IMR-90 (cell line): ENCODE data around the gene STXBP2. TPM values are rescaled to one million over a fixed set of nuclear protein-coding genes. Genes with fewer than 3 reads are reported as not detected.

Source experiments
- ATAC-seq: fragments of 200-7000 bp; cut with Tn5 transposase; 2 replicates; pipeline ENCODE4 v1.9.1; 2020; ENCODE audit warnings: low read depth, mild to moderate bottlenecking, moderate library complexity
- BruUV-seq: library from RNA; stranded (reverse); fragments of 400-500 nt; replicated peaks from 2 replicates; lab custom pipeline; 2021; lab: Mats Ljungman, UMichigan
- CTCF ChIA-PET: fragments of 300-600 bp; formaldehyde crosslinking; extraction: SDS; loops from one replicate; lab custom pipeline; 2021; ENCODE audit warnings: antibody characterized with exemption; lab: Yijun Ruan, JAX
- POLR2A ChIA-PET: fragments of 300-600 bp; sonication (Branson Sonifier 250); formaldehyde crosslinking; loops from one replicate; lab custom pipeline; 2022; ENCODE audit warnings: antibody characterized with exemption; ENCODE audit not compliant: unreplicated experiment; lab: Charles Lee
- DNase-seq: peaks from one replicate; pipeline ENCODE4 v3.0.0; 2013
- H2AFZ ChIP-seq: replicated peaks from 2 replicates; pipeline ENCODE3; 2013; ENCODE audit warnings: low read length, mild to moderate bottlenecking; ENCODE audit not compliant: poor library complexity
- H2AK5ac ChIP-seq: 2 replicates; pipeline ENCODE4 v1.6.1; 2013; ENCODE audit warnings: low read depth, low read length, inconsistent platforms
- H2AK9ac ChIP-seq: replicated peaks from 2 replicates; pipeline ENCODE3; 2013; ENCODE audit warnings: mild to moderate bottlenecking, low read depth, low read length, moderate library complexity; ENCODE audit not compliant: poor library complexity
- H2BK120ac ChIP-seq: 2 replicates; pipeline ENCODE4 v1.6.1; 2013; ENCODE audit warnings: low read depth, low read length, inconsistent platforms
- H2BK15ac ChIP-seq: 3 replicates; pipeline ENCODE4 v1.6.1; 2013; ENCODE audit warnings: low read depth, low read length, inconsistent platforms
- H2BK20ac ChIP-seq: 2 replicates; pipeline ENCODE4 v1.6.1; 2013; ENCODE audit warnings: low read depth, mild to moderate bottlenecking, inconsistent platforms, low read length, moderate library complexity
- H2BK5ac ChIP-seq: 2 replicates; pipeline ENCODE4 v1.6.1; 2013; ENCODE audit warnings: mild to moderate bottlenecking, low read depth, low read length, inconsistent platforms; ENCODE audit not compliant: poor library complexity, severe bottlenecking
- H3K14ac ChIP-seq: replicated peaks from 2 replicates; pipeline ENCODE4 v1.6.1; 2013; ENCODE audit warnings: low read depth, low read length, inconsistent platforms
- H3K18ac ChIP-seq: 2 replicates; pipeline ENCODE4 v1.6.1; 2013; ENCODE audit warnings: low read depth, low read length, control low read depth
- H3K23ac ChIP-seq: 2 replicates; pipeline ENCODE4 v1.6.1; 2013; ENCODE audit warnings: low read depth, low read length, inconsistent platforms
- H3K27ac ChIP-seq: 2 replicates; pipeline ENCODE4 v1.5.1; 2013; ENCODE audit warnings: mild to moderate bottlenecking, control low read depth, low read length; ENCODE audit not compliant: insufficient read depth
- H3K27me3 ChIP-seq: 2 replicates; pipeline ENCODE4 v1.6.1; 2013; ENCODE audit warnings: low read length; ENCODE audit not compliant: control insufficient read depth, insufficient read depth
- H3K36me3 ChIP-seq: 2 replicates; pipeline ENCODE4 v1.6.1; 2013; ENCODE audit warnings: low read length, mixed read lengths; ENCODE audit not compliant: control insufficient read depth, insufficient read depth
- H3K4ac ChIP-seq: 2 replicates; pipeline ENCODE4 v1.6.1; 2013; ENCODE audit warnings: low read depth, low read length, inconsistent platforms
- H3K4me1 ChIP-seq: 2 replicates; pipeline ENCODE4 v1.6.1; 2013; ENCODE audit warnings: low read length, mixed read lengths; ENCODE audit not compliant: control insufficient read depth, insufficient read depth
- H3K4me2 ChIP-seq: 2 replicates; pipeline ENCODE4 v1.6.1; 2013; ENCODE audit warnings: low read depth, mild to moderate bottlenecking, control low read depth, low read length, moderate library complexity
- H3K4me3 ChIP-seq: 2 replicates; pipeline ENCODE4 v1.5.1; 2013; ENCODE audit warnings: low read depth, mild to moderate bottlenecking, control low read depth, low read length, moderate library complexity; ENCODE audit not compliant: insufficient read depth
- H3K56ac ChIP-seq: 2 replicates; pipeline ENCODE4 v1.6.1; 2013; ENCODE audit warnings: low read length, inconsistent platforms; ENCODE audit not compliant: insufficient read depth; ENCODE audit errors: extremely low read depth
- H3K79me1 ChIP-seq, 2 experiments: 2 replicates each; pipeline ENCODE4 v1.6.1; 2013; ENCODE audit warnings: low read length in 2 of 2, inconsistent platforms in 1 of 2, low read depth in 1 of 2
- H3K9ac ChIP-seq: 2 replicates; pipeline ENCODE4 v1.6.1; 2013; ENCODE audit warnings: low read depth, low read length, control low read depth
- H3K9me1 ChIP-seq: 2 replicates; pipeline ENCODE4 v1.6.1; 2013; ENCODE audit warnings: low read length, inconsistent platforms; ENCODE audit not compliant: insufficient read depth
- H3K9me3 ChIP-seq: 2 replicates; pipeline ENCODE4 v1.6.1; 2013; ENCODE audit warnings: low read length; ENCODE audit not compliant: control insufficient read depth, insufficient read depth
- H4K20me1 ChIP-seq: 2 replicates; pipeline ENCODE4 v1.6.1; 2013; ENCODE audit warnings: low read length, inconsistent platforms; ENCODE audit not compliant: insufficient read depth
- H4K5ac ChIP-seq: 2 replicates; pipeline ENCODE4 v1.6.1; 2013; ENCODE audit warnings: mild to moderate bottlenecking, low read depth, low read length, control low read depth
- H4K8ac ChIP-seq, 2 experiments: 2 replicates each; pipeline ENCODE4 v1.6.1; 2013; ENCODE audit warnings: low read depth in 2 of 2, low read length in 2 of 2, control low read depth in 1 of 2, inconsistent platforms in 1 of 2
- H4K91ac ChIP-seq: 2 replicates; pipeline ENCODE4 v1.6.1; 2013; ENCODE audit warnings: low read depth, low read length, inconsistent platforms; ENCODE audit not compliant: insufficient read depth
- BHLHE40 ChIP-seq: fragments of 150-350 bp; IDR thresholded peaks from 2 replicates; pipeline ENCODE4 v1.6.1; 2016; ENCODE audit warnings: mild to moderate bottlenecking, low read depth, low read length
- CEBPB ChIP-seq: IDR thresholded peaks from 2 replicates; pipeline ENCODE4 v1.6.1; 2012; ENCODE audit warnings: low read depth, low read length, improper control_type of control experiment
- CHD1 ChIP-seq: IDR thresholded peaks from 2 replicates; pipeline ENCODE4 v1.6.1; 2012; ENCODE audit warnings: low read depth, low read length, improper control_type of control experiment
- FOS ChIP-seq: fragments of 150-350 bp; IDR thresholded peaks from 2 replicates; pipeline ENCODE4 v1.6.1; 2016; ENCODE audit warnings: low read depth, low read length
- MAFK ChIP-seq: IDR thresholded peaks from 2 replicates; pipeline ENCODE4 v1.6.1; 2012; ENCODE audit warnings: low read depth, low read length, improper control_type of control experiment
- MAZ ChIP-seq: IDR thresholded peaks from 2 replicates; pipeline ENCODE4 v1.6.1; 2012; ENCODE audit warnings: low read depth, mild to moderate bottlenecking, low read length, improper control_type of control experiment, moderate library complexity, borderline replicate concordance
- MXI1 ChIP-seq: IDR thresholded peaks from 2 replicates; pipeline ENCODE4 v1.6.1; 2012; ENCODE audit warnings: low read depth, mild to moderate bottlenecking, low read length, moderate library complexity, borderline replicate concordance
- NFE2L2 ChIP-seq: fragments of 150-350 bp; IDR thresholded peaks from 2 replicates; pipeline ENCODE4 v1.6.1; 2016; ENCODE audit warnings: low read depth, mild to moderate bottlenecking, low read length
- POLR2A ChIP-seq: IDR thresholded peaks from 2 replicates; pipeline ENCODE4 v1.6.1; 2012; ENCODE audit warnings: mild to moderate bottlenecking, low read depth, low read length
- RAD21 ChIP-seq: IDR thresholded peaks from 2 replicates; pipeline ENCODE4 v1.6.1; 2012; ENCODE audit warnings: low read length, improper control_type of control experiment
- RCOR1 ChIP-seq: IDR thresholded peaks from 2 replicates; pipeline ENCODE4 v1.6.1; 2012; ENCODE audit warnings: mild to moderate bottlenecking, low read length, improper control_type of control experiment; ENCODE audit not compliant: insufficient replicate concordance
- RFX5 ChIP-seq: IDR thresholded peaks from 2 replicates; pipeline ENCODE4 v1.8.0; 2012; ENCODE audit warnings: low read depth, mild to moderate bottlenecking, low read length, moderate library complexity
- SMC3 ChIP-seq: fragments of 150-350 bp; IDR thresholded peaks from 2 replicates; pipeline ENCODE4 v1.6.1; 2016; ENCODE audit warnings: low read depth, mild to moderate bottlenecking, antibody characterized with exemption, low read length, moderate library complexity
- WGBS, 2 experiments: methylation state at CpG; one replicate each; pipeline versions ENCODE4 v1.1.5 to v1.1.7; 2013; ENCODE audit warnings: missing lambda C conversion rate in 2 of 2; ENCODE audit not compliant: insufficient read length in 1 of 2; ENCODE audit errors: extremely low coverage in 2 of 2; 5-methylcytosine and 5-hydroxymethylcytosine counted together
- dilution Hi-C: fragments of 300-500 bp; cut with HindIII; formaldehyde crosslinking; loops from one replicate; pipeline ENCODE4 v1.14.3; 2018; ENCODE audit warnings: low sequenced_read_pairs; ENCODE audit not compliant: unreplicated experiment
- in situ Hi-C: fragments of 300-500 bp; cut with MboI; formaldehyde crosslinking; loops from 3 replicates; pipeline ENCODE4 v1.14.3; 2019; ENCODE audit warnings: low sequenced_read_pairs, inconsistent platforms, mixed read lengths
- intact Hi-C: fragments of 100-400 bp; cut with micrococcal nuclease; formaldehyde crosslinking; loops from 2 replicates; pipeline ENCODE4 v1.10.0; 2022
- polyA plus RNA-seq, 3 experiments: library from polyadenylated mRNA; depleted of rRNA; stranded (reverse); fragments of >200 nt; gene quantifications; 2 replicates each; pipeline ENCODE4 v1.2.3, GENCODE V29; 2012; ENCODE audit warnings: low replicate concordance in 1 of 3
- total RNA-seq: library from RNA; depleted of rRNA; stranded (reverse); fragments of >200 nt; gene quantifications from 2 replicates; pipeline ENCODE4 v1.2.3, GENCODE V29; 2012
- TF ChIP-seq, protein P1 (sequence below): fragments of 150-350 bp; IDR thresholded peaks from 2 replicates; pipeline ENCODE4 v1.6.1; 2017; ENCODE audit warnings: mild to moderate bottlenecking, antibody characterized with exemption, low read length, low read depth
- TF ChIP-seq, protein P2 (sequence below): conservative IDR thresholded peaks from 2 replicates; pipeline ENCODE4 v1.5.1; 2012; ENCODE audit warnings: mild to moderate bottlenecking, low read depth, low read length, improper control_type of control experiment
- TF ChIP-seq, protein P3 (sequence below): fragments of 150-350 bp; IDR thresholded peaks from 2 replicates; pipeline ENCODE4 v1.6.1; 2016; ENCODE audit warnings: low read depth, mild to moderate bottlenecking, low read length, moderate library complexity, borderline replicate concordance

The STXBP2 gene
- total and polyA plus RNA-seq, 2 of the 4 experiments (the other 2 are of a cell fraction) = 3.9 to 12.6 TPM

- no peak overlapping the region for H3K4me2 ChIP-seq
- H2AK5ac ChIP-seq = no peak overlapping the region
- no peak overlapping the region for H2BK20ac ChIP-seq
- no peak overlapping the region for H3K18ac ChIP-seq
- no peak overlapping the region for H3K23ac ChIP-seq
- no peak overlapping the region for H4K5ac ChIP-seq
- ATAC-seq (no peak), DNase-seq (no peak)
- dilution Hi-C loops = no loop called here
- H4K20me1 ChIP-seq = no peaks in the 10 kb centered on the region
- H2BK15ac ChIP-seq = no peak overlapping the region
- WGBS, 2 experiments = 89% methylated on average over 3 of the region's 4 CpGs; no CpG with 5 or more reads in 1 of the 2 experiments
- H3K4ac ChIP-seq = no peak overlapping the region
- no peaks in the 10 kb centered on the region for H3K9me1 ChIP-seq
- H3K79me1 ChIP-seq = no peaks in the 10 kb centered on the region
- ChIA-PET POLR2A (no interaction called here), CTCF (no interaction called here)
- no peak overlapping the region for H2BK120ac ChIP-seq
- H2BK5ac ChIP-seq = no peak overlapping the region
- no peak overlapping the region for H2AFZ ChIP-seq
- no peak overlapping the region for H3K56ac ChIP-seq
- no peak overlapping the region for H4K8ac ChIP-seq
- intact Hi-C loops = no loop called here
- no peak overlapping the region for H3K9ac ChIP-seq
- no peak overlapping the region for H3K4me3 ChIP-seq
- no TSS peak for BruUV-seq
- in situ Hi-C loops = no loop called here
- no peak overlapping the region for H2AK9ac ChIP-seq
- peaks cover 48% of the 10 kb centered on the region for H3K36me3 ChIP-seq
- H4K91ac ChIP-seq = no peak overlapping the region
- TF ChIP-seq CHD1 (no peak), MAZ (no peak), RAD21 (no peak), POLR2A (no peak), CEBPB (no peak), NFE2L2 (no peak), RFX5 (no peak), FOS (no peak), SMC3 (no peak), MXI1 (no peak), RCOR1 (no peak), MAFK (no peak), BHLHE40 (no peak)
- TF ChIP-seq, protein P1, sequence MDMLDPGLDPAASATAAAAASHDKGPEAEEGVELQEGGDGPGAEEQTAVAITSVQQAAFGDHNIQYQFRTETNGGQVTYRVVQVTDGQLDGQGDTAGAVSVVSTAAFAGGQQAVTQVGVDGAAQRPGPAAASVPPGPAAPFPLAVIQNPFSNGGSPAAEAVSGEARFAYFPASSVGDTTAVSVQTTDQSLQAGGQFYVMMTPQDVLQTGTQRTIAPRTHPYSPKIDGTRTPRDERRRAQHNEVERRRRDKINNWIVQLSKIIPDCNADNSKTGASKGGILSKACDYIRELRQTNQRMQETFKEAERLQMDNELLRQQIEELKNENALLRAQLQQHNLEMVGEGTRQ = no peak
- TF ChIP-seq, protein P2, sequence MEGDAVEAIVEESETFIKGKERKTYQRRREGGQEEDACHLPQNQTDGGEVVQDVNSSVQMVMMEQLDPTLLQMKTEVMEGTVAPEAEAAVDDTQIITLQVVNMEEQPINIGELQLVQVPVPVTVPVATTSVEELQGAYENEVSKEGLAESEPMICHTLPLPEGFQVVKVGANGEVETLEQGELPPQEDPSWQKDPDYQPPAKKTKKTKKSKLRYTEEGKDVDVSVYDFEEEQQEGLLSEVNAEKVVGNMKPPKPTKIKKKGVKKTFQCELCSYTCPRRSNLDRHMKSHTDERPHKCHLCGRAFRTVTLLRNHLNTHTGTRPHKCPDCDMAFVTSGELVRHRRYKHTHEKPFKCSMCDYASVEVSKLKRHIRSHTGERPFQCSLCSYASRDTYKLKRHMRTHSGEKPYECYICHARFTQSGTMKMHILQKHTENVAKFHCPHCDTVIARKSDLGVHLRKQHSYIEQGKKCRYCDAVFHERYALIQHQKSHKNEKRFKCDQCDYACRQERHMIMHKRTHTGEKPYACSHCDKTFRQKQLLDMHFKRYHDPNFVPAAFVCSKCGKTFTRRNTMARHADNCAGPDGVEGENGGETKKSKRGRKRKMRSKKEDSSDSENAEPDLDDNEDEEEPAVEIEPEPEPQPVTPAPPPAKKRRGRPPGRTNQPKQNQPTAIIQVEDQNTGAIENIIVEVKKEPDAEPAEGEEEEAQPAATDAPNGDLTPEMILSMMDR = no peak
- TF ChIP-seq, protein P3, sequence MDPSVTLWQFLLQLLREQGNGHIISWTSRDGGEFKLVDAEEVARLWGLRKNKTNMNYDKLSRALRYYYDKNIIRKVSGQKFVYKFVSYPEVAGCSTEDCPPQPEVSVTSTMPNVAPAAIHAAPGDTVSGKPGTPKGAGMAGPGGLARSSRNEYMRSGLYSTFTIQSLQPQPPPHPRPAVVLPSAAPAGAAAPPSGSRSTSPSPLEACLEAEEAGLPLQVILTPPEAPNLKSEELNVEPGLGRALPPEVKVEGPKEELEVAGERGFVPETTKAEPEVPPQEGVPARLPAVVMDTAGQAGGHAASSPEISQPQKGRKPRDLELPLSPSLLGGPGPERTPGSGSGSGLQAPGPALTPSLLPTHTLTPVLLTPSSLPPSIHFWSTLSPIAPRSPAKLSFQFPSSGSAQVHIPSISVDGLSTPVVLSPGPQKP = no peak
- H3K4me1 ChIP-seq = no peaks in the 10 kb centered on the region
- no peak overlapping the region for H3K27ac ChIP-seq
- H3K14ac ChIP-seq = no peak overlapping the region
- H3K27me3 ChIP-seq = no peaks in the 10 kb centered on the region
- H3K9me3 ChIP-seq = no peaks in the 10 kb centered on the region
Measured at GRCh38 chr19:7618348-7618747, 18.6 kb upstream of the STXBP2 start.
